GOT3 (cell line): ENCODE measurements around the gene IL16.
"Not testable (repeated sequence)": the region's sequence is repeated elsewhere in the genome, so short reads cannot be mapped to it uniquely, and the experiment has no call there.

Source experiments
- DNase-seq: peaks from one replicate; lab custom pipeline; 2025; ENCODE audit warnings: mixed read lengths; lab: John Stamatoyannopoulos, UW

IL16 gene

GRCh38 chr15:81313686-81314085 lies 117.0 kb downstream of the IL16 start:
- no peak for DNase-seq

DNA sequence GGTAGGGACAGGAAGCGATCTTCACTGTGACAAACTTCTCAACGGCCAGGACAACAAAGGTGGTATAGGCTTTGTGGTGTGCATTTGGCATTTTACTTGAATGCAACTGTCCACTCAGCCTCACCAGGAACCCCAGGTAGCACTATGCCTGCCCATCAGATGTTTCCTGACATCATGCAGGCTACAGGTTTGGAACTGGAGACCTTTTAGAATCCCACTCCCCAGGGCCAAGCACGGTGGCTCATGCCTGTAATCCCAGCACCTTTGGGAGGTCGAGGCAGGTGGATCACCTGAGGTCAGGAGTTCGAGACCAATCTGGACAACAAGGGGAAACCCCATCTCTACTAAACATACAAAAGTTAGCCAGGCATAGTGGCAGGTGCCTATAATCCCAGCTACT lies 117.7 kb downstream of the IL16 start:
- no peak for DNase-seq

- no peak for DNase-seq
Observed at GRCh38 chr15:81315452-81316175, 118.9 kb downstream of the IL16 start.

DNA sequence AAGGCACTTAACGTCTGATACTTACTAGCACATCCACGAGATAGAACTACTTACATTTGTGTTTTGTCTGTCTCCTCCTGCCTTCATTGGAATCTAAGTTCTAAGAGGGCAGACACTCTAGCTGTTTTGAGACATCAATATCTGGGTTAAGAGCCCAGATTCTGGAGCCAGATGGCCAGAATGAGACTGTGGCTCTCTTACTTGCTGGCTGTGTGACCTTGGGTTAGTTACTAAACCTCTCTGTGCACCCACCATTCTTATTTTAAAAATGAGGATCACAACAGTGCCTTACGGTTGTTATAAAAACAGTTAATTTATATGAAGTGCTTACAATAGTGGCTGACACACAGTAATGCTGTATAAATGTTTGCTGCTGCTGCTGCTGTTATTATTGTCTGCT lies 119.6 kb downstream of the IL16 start:
- no peak for DNase-seq

- DNase-seq: no peak
Observed at GRCh38 chr15:81317642-81318017, 121.0 kb downstream of the IL16 start.

- no peak for DNase-seq
Observed at GRCh38 chr15:81321667-81322066, 125.0 kb downstream of the IL16 start.

DNA sequence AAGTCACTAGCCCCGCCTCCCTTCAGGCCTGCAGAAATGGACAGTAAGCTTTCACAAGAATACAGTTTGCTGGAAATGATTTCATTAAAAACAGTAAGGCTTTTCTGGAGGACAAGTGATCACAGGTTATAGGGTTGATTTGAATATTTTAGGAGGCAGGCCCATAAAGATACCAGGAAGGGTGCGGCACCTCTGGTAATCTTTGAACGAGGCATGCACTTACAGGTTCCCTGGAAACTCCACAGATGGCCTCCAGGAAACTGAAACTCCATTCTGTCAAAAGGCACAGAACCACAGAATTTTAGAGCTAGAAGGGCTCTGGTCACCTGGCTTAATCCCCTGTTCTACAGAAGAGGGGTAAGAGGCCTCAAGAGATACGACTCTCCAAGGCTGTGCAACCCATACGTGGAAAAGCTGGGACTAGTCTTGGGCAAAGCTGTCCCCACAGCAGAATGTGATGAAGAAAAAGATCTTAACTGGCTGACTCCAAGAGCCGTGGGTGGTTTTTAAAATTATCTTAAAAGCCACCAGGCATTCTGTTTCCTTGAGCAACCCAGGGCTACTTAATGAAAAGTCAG lies 126.1 kb downstream of the IL16 start:
- no peak for DNase-seq

DNA sequence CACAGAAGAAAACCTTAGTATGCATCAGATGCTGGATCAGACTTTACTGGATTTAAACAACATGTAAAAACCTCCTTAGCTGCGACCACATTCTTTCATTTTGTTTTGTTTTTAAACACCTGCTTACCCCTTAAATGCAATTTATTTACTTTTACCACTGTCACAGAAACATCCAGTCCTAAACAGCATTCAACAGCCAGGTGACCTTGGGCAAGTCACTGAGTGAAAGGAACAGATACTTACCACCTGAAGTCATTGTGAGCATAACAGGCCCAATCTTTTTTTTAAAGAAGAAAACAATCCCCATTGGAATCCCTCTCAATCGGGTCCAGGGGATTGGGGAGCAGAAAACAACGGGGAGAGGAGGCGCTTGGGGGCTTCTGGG lies 126.9 kb downstream of the IL16 start:
- DNase-seq: no peak

DNA sequence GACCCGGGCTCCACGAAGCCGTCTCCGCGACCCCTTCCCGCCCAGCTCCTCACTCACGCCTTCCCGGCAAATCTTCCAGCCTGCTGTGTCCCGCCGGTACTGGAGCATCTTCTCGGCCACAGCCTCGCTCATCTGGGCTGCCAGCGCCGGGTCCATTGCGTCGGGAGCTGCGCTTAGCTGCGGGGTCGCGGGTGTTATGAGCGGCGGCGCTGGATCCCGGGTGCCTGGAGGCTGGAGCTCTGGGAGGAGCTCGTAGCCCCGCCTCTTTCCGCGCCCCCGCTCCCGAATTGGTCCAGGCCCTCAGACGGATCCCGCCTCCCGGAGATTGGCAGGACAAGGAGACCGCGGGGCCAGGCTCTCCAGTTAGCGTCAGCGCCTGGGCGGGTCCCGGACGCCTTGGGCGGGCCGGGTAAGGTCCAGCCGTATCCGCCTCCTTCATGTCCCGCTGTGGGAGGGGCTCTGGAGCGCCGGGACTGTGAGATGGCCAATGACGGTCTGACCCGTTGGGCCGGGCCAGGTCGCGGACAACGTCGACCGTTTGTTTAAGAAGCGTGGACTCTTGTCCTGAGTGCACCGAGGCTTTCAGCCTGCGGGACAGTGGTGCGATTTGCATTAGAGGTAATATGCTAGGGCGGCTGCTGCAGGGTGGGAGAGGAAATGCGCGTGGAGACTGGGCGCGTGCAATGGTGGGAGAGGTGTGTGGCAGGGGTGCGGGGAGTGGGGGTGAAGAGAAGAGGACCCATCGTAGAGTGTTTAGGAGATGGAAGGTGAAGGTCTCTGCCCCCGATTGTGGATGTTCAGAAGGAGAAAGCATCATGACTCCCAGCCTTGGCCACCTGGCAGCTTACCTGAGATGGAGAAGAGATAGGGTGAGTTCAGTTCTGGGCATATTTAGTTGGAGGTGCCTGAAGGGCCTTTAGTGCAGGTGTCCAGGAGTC lies 127.5 kb downstream of the IL16 start, which contains the start of gene STARD5:
TSS of gene STARD5 (minus strand) at position 198 of the 938 bp plus-strand sequence. CDS start at position 156, 42 bp downstream.
- DNase-seq: peak; percentile 91

GRCh38 chr15:81326466-81327212 lies 130.0 kb downstream of the IL16 start:
- no peak for DNase-seq

- no peak for DNase-seq
Observed at GRCh38 chr15:81327516-81327915, 130.8 kb downstream of the IL16 start.

DNA sequence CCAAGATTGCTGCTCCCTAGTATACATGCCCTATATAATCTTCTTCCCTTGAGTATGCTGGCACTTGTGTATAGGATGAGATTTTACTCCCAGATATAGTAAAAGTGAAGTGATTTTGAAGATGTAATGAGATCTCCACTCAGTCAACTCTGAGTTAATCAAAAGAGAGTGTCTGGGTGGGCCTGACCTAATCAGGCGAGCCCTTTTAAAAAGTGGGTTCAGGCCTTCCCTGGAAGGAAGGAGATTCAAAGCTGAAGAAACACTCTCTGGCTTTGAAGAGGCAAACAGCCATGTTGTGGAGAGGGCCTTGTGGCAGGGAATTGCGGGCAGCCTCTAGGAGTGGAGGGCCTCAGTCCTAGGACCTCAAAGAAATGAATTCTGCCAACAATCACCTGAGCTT lies 132.8 kb downstream of the IL16 start:
- DNase-seq: no peak

DNA sequence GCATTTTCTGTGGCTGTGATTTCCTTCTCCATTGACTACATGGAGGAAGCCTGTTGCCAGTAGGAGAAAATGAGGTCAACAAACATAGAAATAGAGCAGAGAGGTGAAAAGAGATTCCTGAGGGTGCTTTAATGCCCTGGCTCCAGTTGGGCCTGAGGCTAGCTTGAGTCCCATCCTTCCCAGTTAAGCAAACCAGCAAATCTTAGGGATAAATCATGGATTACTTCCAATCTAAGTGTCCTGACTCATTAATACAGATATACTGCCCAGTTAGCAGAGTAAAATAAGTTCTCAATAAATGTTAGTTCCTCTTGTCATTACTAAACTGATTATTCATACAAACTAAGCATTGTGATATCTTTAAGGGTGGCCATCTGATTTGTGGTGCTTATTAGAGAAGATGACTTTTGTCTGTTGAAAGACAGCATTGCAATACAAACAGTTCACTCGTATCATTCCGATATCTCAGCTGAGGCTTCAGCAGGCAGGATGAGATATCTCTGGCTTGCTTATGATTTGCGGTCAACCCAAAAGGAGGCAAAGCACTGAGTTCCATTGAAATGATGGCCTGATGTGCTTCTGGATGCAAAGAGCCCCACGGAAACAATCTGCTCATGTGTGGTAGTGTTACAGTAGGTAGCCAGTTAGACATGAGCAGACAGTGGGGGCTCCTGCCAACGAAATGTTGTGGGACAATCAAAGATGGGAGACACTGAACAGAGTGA lies 133.8 kb downstream of the IL16 start:
- no peak for DNase-seq

DNA sequence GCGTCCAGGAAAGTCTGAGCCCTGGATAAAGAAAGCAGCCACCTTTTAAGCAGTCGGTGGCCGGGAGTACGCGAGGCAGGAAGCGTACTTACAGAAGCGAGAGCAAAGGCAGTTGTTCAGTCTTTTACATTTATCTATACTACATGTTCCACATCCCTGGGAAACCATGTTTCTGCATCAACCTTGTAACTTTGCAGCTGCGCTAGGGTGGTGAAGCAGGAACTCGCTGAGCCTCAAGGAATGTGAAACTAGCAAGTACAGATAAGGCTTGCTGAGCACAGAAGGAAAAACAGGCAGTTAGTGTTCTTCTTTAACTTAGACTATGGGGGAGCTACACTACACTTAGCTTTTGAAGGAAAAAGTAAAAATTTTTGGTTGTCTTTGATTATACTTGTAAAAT lies 134.5 kb downstream of the IL16 start:
- not testable (repeated sequence) for DNase-seq

DNA sequence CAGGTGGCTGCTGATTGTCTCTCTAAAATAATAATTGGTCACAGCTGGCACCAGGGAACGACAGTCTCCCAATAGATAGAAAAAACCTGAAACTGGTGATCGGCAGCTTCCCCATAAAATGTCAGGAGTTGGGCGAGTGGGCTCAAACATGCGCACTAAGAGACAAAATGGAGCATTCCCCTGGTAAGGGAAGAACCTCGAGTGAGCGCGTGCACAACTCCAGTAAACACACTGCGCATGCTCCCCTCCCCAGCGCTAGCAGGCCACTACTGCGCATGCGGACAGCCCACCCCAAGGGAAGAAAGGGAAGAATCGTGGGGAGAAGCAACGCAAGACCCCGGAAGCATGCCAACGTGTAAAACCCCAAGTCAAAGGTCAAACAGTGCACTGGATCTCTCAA lies 134.9 kb downstream of the IL16 start:
- no peak for DNase-seq

GRCh38 chr15:81332326-81332725 lies 135.6 kb downstream of the IL16 start:
- DNase-seq: no peak

DNA sequence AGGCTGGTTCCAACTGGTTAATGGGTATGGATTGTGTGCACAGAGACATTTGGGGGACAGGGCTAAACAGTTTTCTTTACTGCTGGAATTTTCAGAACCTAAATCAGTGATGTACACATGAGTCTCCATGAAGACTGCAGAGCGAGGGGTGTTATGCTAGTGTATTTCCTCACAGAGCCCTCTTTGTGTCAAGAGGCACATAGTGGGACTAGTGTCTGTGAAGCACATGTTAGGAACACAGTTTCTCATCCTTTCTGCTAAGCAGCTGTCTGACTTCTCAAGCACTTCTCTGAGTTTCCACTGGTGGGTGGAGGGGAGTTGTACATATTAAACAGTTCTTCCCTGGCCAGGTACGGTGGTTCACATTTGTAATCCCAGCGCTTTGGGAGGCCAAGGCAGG lies 136.7 kb downstream of the IL16 start:
- DNase-seq: no peak

- no peak for DNase-seq
Observed at GRCh38 chr15:81334768-81335435, 138.2 kb downstream of the IL16 start.

DNA sequence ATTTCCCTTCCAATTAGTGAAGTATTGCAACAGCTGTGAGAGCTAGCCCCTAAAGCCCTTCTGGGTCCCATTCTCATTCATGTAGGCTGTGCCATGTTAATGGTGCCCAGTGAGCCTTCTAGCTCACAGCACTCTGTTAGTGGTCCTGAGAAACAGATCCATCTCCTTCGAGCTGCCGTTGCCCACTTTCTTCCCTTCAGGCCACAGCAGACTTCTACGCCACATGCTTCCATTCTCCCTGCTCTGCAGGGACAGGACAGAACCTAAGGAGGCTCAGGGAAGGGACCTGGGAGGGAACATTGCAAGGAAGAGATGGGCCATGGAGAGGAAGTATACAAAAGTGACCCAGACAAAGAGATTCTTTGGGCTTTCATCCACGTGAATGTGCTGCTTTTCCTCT lies 139.0 kb downstream of the IL16 start:
- DNase-seq: no peak

- no peak for DNase-seq
Observed at GRCh38 chr15:81336568-81336967, 139.9 kb downstream of the IL16 start.

- no peak for DNase-seq
Observed at GRCh38 chr15:81337241-81337640, 140.6 kb downstream of the IL16 start.
